Measurements from ENCODE around the gene MSRB3. TPM values are rescaled to one million over a fixed set of nuclear protein-coding genes. Genes with fewer than 3 reads are reported as not detected.
A peak's percentile ranks its signal among the peaks of the same experiment; 100 is the strongest.
"Not testable (repeated sequence)": the region's sequence is repeated elsewhere in the genome, so short reads cannot be mapped to it uniquely, and the experiment has no call there.

Gene MSRB3
- total and polyA plus RNA-seq, 4 donors, result 9.9 to 24.0 (median 15.3) TPM

- H3K4me3 ChIP-seq (ENCODE audit: low read depth, low read length), result no peak overlapping the region
- 88% methylated on average over 5 of the region's 6 CpGs for WGBS (ENCODE audit: insufficient coverage)
- no peaks in the 10 kb centered on the region for H3K9me3 ChIP-seq (ENCODE audit: control insufficient read depth, insufficient read depth, low read length)
- no peaks in the 10 kb centered on the region for H3K27me3 ChIP-seq (ENCODE audit: control insufficient read depth, insufficient read depth, low read length)
- DNase-seq (ENCODE audit: low read depth in 4 of 6, low spot score in 6 of 6), result no peak
- no peaks in the 10 kb centered on the region for H3K36me3 ChIP-seq (ENCODE audit: control insufficient read depth, insufficient read depth, low read length)
- no peaks in the 10 kb centered on the region for H3K4me1 ChIP-seq (ENCODE audit: control insufficient read depth, insufficient read depth, low read length)
- no peak overlapping the region for H3K27ac ChIP-seq (ENCODE audit: low read depth, low read length)
Measured at GRCh38 chr12:65470256-65470655, 191.8 kb downstream of the MSRB3 start.

- 100% methylated on average over 1 of the region's 2 CpGs for WGBS (ENCODE audit: insufficient coverage)
Measured at GRCh38 chr12:65472079-65472478, 193.6 kb downstream of the MSRB3 start.

DNA sequence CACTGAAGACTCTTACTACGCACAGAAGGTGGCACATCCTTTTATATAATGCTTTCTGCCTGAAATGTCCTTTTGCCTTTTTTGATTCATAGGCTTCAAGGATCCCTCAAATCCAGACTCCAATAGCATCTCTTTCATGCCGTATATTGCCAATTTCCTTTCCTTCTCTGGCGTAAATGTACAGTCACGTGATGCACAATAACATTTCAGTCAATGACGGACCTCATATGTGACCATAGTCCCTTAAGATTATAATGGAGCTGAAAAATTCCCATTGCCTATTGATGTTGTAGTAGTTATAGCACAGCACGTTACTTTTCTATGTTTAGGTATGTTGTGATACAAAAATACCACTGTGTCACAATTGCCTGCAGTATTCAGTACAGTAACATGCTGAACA is 196.3 kb downstream of the MSRB3 start:
- no peak overlapping the region for H3K27ac ChIP-seq (ENCODE audit: low read depth, low read length)
- H3K9me3 ChIP-seq (ENCODE audit: control insufficient read depth, insufficient read depth, low read length), result no peaks in the 10 kb centered on the region
- H3K27me3 ChIP-seq (ENCODE audit: control insufficient read depth, insufficient read depth, low read length), result no peaks in the 10 kb centered on the region
- H3K4me3 ChIP-seq (ENCODE audit: low read depth, low read length), result no peak overlapping the region
- no peaks in the 10 kb centered on the region for H3K36me3 ChIP-seq (ENCODE audit: control insufficient read depth, insufficient read depth, low read length)
- WGBS (ENCODE audit: insufficient coverage), result 90% methylated on average over 1 of the region's 6 CpGs
- no peaks in the 10 kb centered on the region for H3K4me1 ChIP-seq (ENCODE audit: control insufficient read depth, insufficient read depth, low read length)
- no peak for DNase-seq (ENCODE audit: low read depth in 4 of 6, low spot score in 6 of 6)

More at GRCh38 chr12:65472079-65472478, 193.6 kb downstream of the MSRB3 start:
- Histone ChIP-seq H3K27ac (ENCODE audit: low read depth, low read length) (no peak overlapping the region), H3K4me3 (ENCODE audit: low read depth, low read length) (no peak overlapping the region), H3K27me3 (ENCODE audit: control insufficient read depth, insufficient read depth, low read length) (no peaks in the 10 kb centered on the region), H3K36me3 (ENCODE audit: control insufficient read depth, insufficient read depth, low read length) (no peaks in the 10 kb centered on the region), H3K4me1 (ENCODE audit: control insufficient read depth, insufficient read depth, low read length) (no peaks in the 10 kb centered on the region), H3K9me3 (ENCODE audit: control insufficient read depth, insufficient read depth, low read length) (no peaks in the 10 kb centered on the region)
- DNase-seq (ENCODE audit: low read depth in 4 of 6, low spot score in 6 of 6), result no peak

- DNase-seq (ENCODE audit: low read depth in 4 of 6, low spot score in 6 of 6), result no peak
- Histone ChIP-seq H3K27ac (ENCODE audit: low read depth, low read length) (no peak overlapping the region), H3K27me3 (ENCODE audit: control insufficient read depth, insufficient read depth, low read length) (no peaks in the 10 kb centered on the region), H3K9me3 (ENCODE audit: control insufficient read depth, insufficient read depth, low read length) (peaks cover 1% of the 10 kb centered on the region), H3K36me3 (ENCODE audit: control insufficient read depth, insufficient read depth, low read length) (no peaks in the 10 kb centered on the region), H3K4me1 (ENCODE audit: control insufficient read depth, insufficient read depth, low read length) (no peaks in the 10 kb centered on the region), H3K4me3 (ENCODE audit: low read depth, low read length) (no peak overlapping the region)
Measured at GRCh38 chr12:65477721-65478120, 199.2 kb downstream of the MSRB3 start.

DNA sequence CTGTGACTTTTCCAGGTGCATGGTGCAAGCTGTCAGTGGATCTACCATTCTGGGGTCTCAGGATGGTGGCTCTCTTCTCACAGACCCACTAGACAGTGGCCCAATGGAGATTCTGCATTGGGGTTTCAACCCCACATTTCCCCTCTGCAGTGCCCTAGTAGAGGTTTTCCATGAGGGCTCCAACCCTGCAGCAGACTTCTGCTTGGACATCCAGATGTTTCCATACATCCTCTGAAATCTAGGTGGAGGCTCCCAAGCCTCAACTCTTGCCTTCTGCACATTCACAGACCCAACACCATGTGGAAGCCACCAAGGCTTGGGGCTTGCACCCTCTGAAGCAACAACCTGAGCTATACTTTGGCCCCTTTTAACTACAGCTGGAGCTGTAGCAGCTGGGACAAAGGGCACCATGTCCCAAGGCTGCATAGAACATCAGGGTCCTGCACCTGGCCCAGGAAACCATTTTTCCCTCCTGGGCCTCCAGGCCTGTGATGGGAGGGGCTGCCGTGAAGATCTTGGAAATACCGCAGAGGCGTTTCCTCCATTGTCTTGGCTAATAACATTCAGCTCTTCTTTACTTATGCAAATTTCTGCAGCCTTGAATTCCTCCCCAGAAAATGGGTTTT is 205.5 kb downstream of the MSRB3 start:
- not testable (repeated sequence) for H3K4me3 ChIP-seq (ENCODE audit: low read depth, low read length); H3K4me1 ChIP-seq (ENCODE audit: control insufficient read depth, insufficient read depth, low read length); H3K27me3 ChIP-seq (ENCODE audit: control insufficient read depth, insufficient read depth, low read length); DNase-seq (ENCODE audit: low read depth in 4 of 6, low spot score in 6 of 6); H3K36me3 ChIP-seq (ENCODE audit: control insufficient read depth, insufficient read depth, low read length); H3K27ac ChIP-seq (ENCODE audit: low read depth, low read length)
- WGBS (ENCODE audit: insufficient coverage), result 100% methylated on average over 3 of the region's 3 CpGs
- H3K9me3 ChIP-seq (ENCODE audit: control insufficient read depth, insufficient read depth, low read length), result peaks cover 11% of the 10 kb centered on the region

GRCh38 chr12:65488197-65488596 is 209.7 kb downstream of the MSRB3 start:
- DNase-seq (ENCODE audit: low read depth in 4 of 6, low spot score in 6 of 6), result no peak
- no peaks in the 10 kb centered on the region for H3K4me1 ChIP-seq (ENCODE audit: control insufficient read depth, insufficient read depth, low read length)
- peaks cover 9% of the 10 kb centered on the region for H3K9me3 ChIP-seq (ENCODE audit: control insufficient read depth, insufficient read depth, low read length)
- H3K27ac ChIP-seq (ENCODE audit: low read depth, low read length), result no peak overlapping the region
- H3K27me3 ChIP-seq (ENCODE audit: control insufficient read depth, insufficient read depth, low read length), result no peaks in the 10 kb centered on the region
- H3K36me3 ChIP-seq (ENCODE audit: control insufficient read depth, insufficient read depth, low read length), result no peaks in the 10 kb centered on the region
- WGBS (ENCODE audit: insufficient coverage), result 97% methylated on average over 3 of the region's 4 CpGs
- H3K4me3 ChIP-seq (ENCODE audit: low read depth, low read length), result no peak overlapping the region

DNA sequence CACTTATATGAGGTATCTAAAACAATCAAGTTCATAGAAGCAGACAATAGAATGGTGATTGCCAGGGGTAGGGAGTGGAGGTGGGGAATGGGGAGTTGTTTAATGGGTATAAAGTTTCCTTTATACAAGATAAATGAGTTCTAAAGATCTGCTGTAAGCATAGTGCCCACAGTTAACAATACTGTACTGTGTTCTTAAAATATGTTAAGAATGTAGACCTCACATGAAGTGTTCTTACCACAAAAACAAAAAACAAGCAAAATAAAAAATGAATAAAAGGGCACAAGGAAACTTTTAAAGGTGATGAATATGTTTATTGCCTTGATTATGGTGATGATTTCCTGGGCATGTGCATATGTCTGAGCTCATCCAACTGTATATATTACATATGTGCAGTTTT is 211.8 kb downstream of the MSRB3 start:
- Histone ChIP-seq H3K27ac (ENCODE audit: low read depth, low read length) (no peak overlapping the region), H3K9me3 (ENCODE audit: control insufficient read depth, insufficient read depth, low read length) (no peaks in the 10 kb centered on the region), H3K4me1 (ENCODE audit: control insufficient read depth, insufficient read depth, low read length) (peaks cover 6% of the 10 kb centered on the region), H3K36me3 (ENCODE audit: control insufficient read depth, insufficient read depth, low read length) (no peaks in the 10 kb centered on the region), H3K27me3 (ENCODE audit: control insufficient read depth, insufficient read depth, low read length) (no peaks in the 10 kb centered on the region), H3K4me3 (ENCODE audit: low read depth, low read length) (no peak overlapping the region)
- no peak for DNase-seq (ENCODE audit: low read depth in 4 of 6, low spot score in 6 of 6)

- Histone ChIP-seq H3K36me3 (ENCODE audit: control insufficient read depth, insufficient read depth, low read length) (no peaks in the 10 kb centered on the region), H3K9me3 (ENCODE audit: control insufficient read depth, insufficient read depth, low read length) (no peaks in the 10 kb centered on the region), H3K27ac (ENCODE audit: low read depth, low read length) (no peak overlapping the region), H3K27me3 (ENCODE audit: control insufficient read depth, insufficient read depth, low read length) (no peaks in the 10 kb centered on the region), H3K4me1 (ENCODE audit: control insufficient read depth, insufficient read depth, low read length) (peaks cover 6% of the 10 kb centered on the region), H3K4me3 (ENCODE audit: low read depth, low read length) (no peak overlapping the region)
- WGBS (ENCODE audit: insufficient coverage), result 100% methylated on average over 1 of the region's 1 CpG
- no peak for DNase-seq (ENCODE audit: low read depth in 4 of 6, low spot score in 6 of 6)
Measured at GRCh38 chr12:65492998-65493912, 214.8 kb downstream of the MSRB3 start.

GRCh38 chr12:65493913-65494245 is 215.4 kb downstream of the MSRB3 start:
- Histone ChIP-seq H3K27ac (ENCODE audit: low read depth, low read length) (no peak overlapping the region), H3K36me3 (ENCODE audit: control insufficient read depth, insufficient read depth, low read length) (no peaks in the 10 kb centered on the region), H3K4me3 (ENCODE audit: low read depth, low read length) (no peak overlapping the region), H3K4me1 (ENCODE audit: control insufficient read depth, insufficient read depth, low read length) (peaks cover 6% of the 10 kb centered on the region), H3K27me3 (ENCODE audit: control insufficient read depth, insufficient read depth, low read length) (no peaks in the 10 kb centered on the region), H3K9me3 (ENCODE audit: control insufficient read depth, insufficient read depth, low read length) (no peaks in the 10 kb centered on the region)
- DNase-seq (ENCODE audit: low read depth in 4 of 6, low spot score in 6 of 6), result peak in 1 of 6 donors; percentile 20
- no CpG with 5 or more reads among the region's 1 CpG for WGBS (ENCODE audit: insufficient coverage)

DNA sequence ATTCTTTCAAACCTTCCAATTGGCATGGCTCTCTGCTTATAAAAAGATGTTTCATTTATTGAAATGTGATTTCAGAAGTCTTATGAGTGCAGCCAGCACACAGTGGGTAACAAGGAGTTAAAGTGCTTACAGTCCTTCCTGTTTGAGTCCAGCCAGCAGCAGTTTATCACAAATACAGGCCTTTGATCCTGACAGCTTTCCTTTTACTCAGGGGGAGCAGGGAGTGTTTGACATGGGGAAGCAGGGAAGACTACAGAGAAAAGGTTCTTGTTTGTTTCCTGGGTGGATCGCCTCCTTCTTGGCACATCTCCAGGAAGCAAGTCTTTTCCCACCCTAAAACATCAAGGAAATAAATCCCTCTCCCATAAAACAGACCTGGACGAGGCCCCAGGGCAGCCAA is 216.1 kb downstream of the MSRB3 start:
- Histone ChIP-seq H3K27ac (ENCODE audit: low read depth, low read length) (no peak overlapping the region), H3K4me3 (ENCODE audit: low read depth, low read length) (no peak overlapping the region), H3K9me3 (ENCODE audit: control insufficient read depth, insufficient read depth, low read length) (no peaks in the 10 kb centered on the region), H3K4me1 (ENCODE audit: control insufficient read depth, insufficient read depth, low read length) (peaks cover 6% of the 10 kb centered on the region), H3K36me3 (ENCODE audit: control insufficient read depth, insufficient read depth, low read length) (no peaks in the 10 kb centered on the region), H3K27me3 (ENCODE audit: control insufficient read depth, insufficient read depth, low read length) (no peaks in the 10 kb centered on the region)
- DNase-seq (ENCODE audit: low read depth in 4 of 6, low spot score in 6 of 6), result peak in 2 of 6 donors; percentile 23 to 57
- WGBS (ENCODE audit: insufficient coverage), result 43% methylated on average over 1 of the region's 2 CpGs
